GM23248 (cell line): ENCODE data around the gene HDAC7. TPM values are rescaled to one million over a fixed set of nuclear protein-coding genes. Genes with fewer than 3 reads are reported as not detected.

Experiments
- DNase-seq: peaks from one replicate; pipeline ENCODE4 v3.0.0-alpha.2; 2015
- H2AFZ ChIP-seq: fragments of 200-600 bp; sonication (generic); 2 replicates; pipeline ENCODE4 v1.6.1; 2016; ENCODE audit warnings: antibody characterized with exemption
- H3F3A ChIP-seq: fragments of 200-600 bp; sonication (generic); 2 replicates; pipeline ENCODE4 v1.6.1; 2016; ENCODE audit warnings: mild to moderate bottlenecking, antibody characterized with exemption, mixed run types; ENCODE audit not compliant: insufficient read depth
- H3K27ac ChIP-seq: fragments of 200-600 bp; sonication (generic); 2 replicates; pipeline ENCODE4 v1.5.1; 2016; ENCODE audit warnings: mild to moderate bottlenecking
- H3K27me3 ChIP-seq: fragments of 200-600 bp; sonication (generic); replicated peaks from 2 replicates; pipeline ENCODE4 v1.6.1; 2016; ENCODE audit warnings: mild to moderate bottlenecking; ENCODE audit not compliant: insufficient read depth
- H3K36me3 ChIP-seq: fragments of 200-600 bp; sonication (generic); 2 replicates; pipeline ENCODE4 v1.6.1; 2016; ENCODE audit warnings: low read depth, mild to moderate bottlenecking
- H3K4me1 ChIP-seq: fragments of 200-600 bp; sonication (generic); 2 replicates; pipeline ENCODE4 v1.6.1; 2016; ENCODE audit warnings: mild to moderate bottlenecking; ENCODE audit not compliant: insufficient read depth
- H3K4me2 ChIP-seq: fragments of 200-600 bp; sonication (generic); one replicate; pipeline ENCODE4 v1.6.1; 2016; ENCODE audit warnings: mild to moderate bottlenecking; ENCODE audit not compliant: unreplicated experiment
- H3K4me3 ChIP-seq: fragments of 200-600 bp; sonication (generic); 2 replicates; pipeline ENCODE4 v1.5.1; 2016; ENCODE audit warnings: mild to moderate bottlenecking
- H3K79me2 ChIP-seq: fragments of 200-600 bp; sonication (generic); 2 replicates; pipeline ENCODE4 v1.6.1; 2016; ENCODE audit warnings: mild to moderate bottlenecking; ENCODE audit not compliant: insufficient read depth
- H3K9ac ChIP-seq: fragments of 200-600 bp; sonication (generic); 2 replicates; pipeline ENCODE4 v1.6.1; 2016; ENCODE audit warnings: mild to moderate bottlenecking
- H3K9me2 ChIP-seq: fragments of 200-600 bp; sonication (generic); 2 replicates; pipeline ENCODE4 v1.6.1; 2016; ENCODE audit warnings: mixed run types, mild to moderate bottlenecking, moderate library complexity; ENCODE audit not compliant: insufficient read depth
- H3K9me3 ChIP-seq: fragments of 200-600 bp; sonication (generic); one replicate; pipeline ENCODE4 v1.6.1; 2017; ENCODE audit warnings: low read depth
- H4K20me1 ChIP-seq: fragments of 200-600 bp; sonication (generic); 2 replicates; pipeline ENCODE4 v1.6.0; 2016; ENCODE audit not compliant: insufficient read depth
- EZH2 ChIP-seq: fragments of 200-600 bp; sonication (generic); IDR thresholded peaks from 2 replicates; pipeline ENCODE4 v1.6.1; 2018; ENCODE audit warnings: antibody characterized with exemption, mild to moderate bottlenecking; ENCODE audit not compliant: insufficient read depth, poor library complexity, severe bottlenecking
- EZH2phosphoT487 ChIP-seq: fragments of 200-600 bp; sonication (generic); IDR thresholded peaks from 2 replicates; pipeline ENCODE4 v1.6.1; 2018; ENCODE audit warnings: antibody characterized with exemption, moderate library complexity, mild to moderate bottlenecking, low read depth; ENCODE audit not compliant: insufficient read depth
- WGBS, 2 experiments: methylation state at CpG; one replicate each; pipeline ENCODE4 v1.1.6; 2015 to 2017; ENCODE audit warnings: low lambda C conversion rate in 2 of 2, low coverage in 1 of 2; ENCODE audit errors: missing lambda C conversion rate in 2 of 2; 5-methylcytosine and 5-hydroxymethylcytosine counted together
- in situ Hi-C: fragments of 300-500 bp; cut with MboI; formaldehyde crosslinking; loops from 2 replicates; pipeline ENCODE4 v1.15.0; 2020
- polyA plus RNA-seq: library from polyadenylated mRNA; unstranded; fragments of >200 nt; fragmentation: Nextera tagmentation; extraction: Ambion mirVana; gene quantifications from 2 replicates; pipeline ENCODE4 v1.2.1, GENCODE V29; 2016
- total RNA-seq: library from RNA; depleted of rRNA; stranded (reverse); fragments of >200 nt; shearing (Covaris generic); gene quantifications from 2 replicates; pipeline ENCODE4 v1.2.3, GENCODE V29; 2014

The HDAC7 gene
- total and polyA plus RNA-seq, 2 experiments from 2014 or later = 46.2 to 62.9 TPM

GRCh38 chr12:47856721-47857575 is 37.2 kb upstream of the HDAC7 start:
- Histone ChIP-seq H3K79me2 (no peaks in the 10 kb centered on the region), H3K27me3 (no peaks in the 10 kb centered on the region), H2AFZ (no peak overlapping the region), H3K4me1 (no peaks in the 10 kb centered on the region), H3K9ac (no peak overlapping the region), H3F3A (no peaks in the 10 kb centered on the region), H3K27ac (no peak overlapping the region), H3K9me2 (no peaks in the 10 kb centered on the region), H3K4me2 (no peak overlapping the region), H4K20me1 (no peaks in the 10 kb centered on the region), H3K36me3 (peaks cover 44% of the 10 kb centered on the region), H3K9me3 (no peaks in the 10 kb centered on the region), H3K4me3 (no peak overlapping the region)
- TF ChIP-seq EZH2phosphoT487 = no peak
- TF ChIP-seq EZH2 = no peak
- 86 to 87% methylated on average over 16 to 17 of the region's 17 CpGs for WGBS, 2 experiments
- DNase-seq = no peak
- in situ Hi-C loops = no loop called here

GRCh38 chr12:47856094-47856493 is 36.4 kb upstream of the HDAC7 start:
- 100% methylated on average over 1 of the region's 1 CpG for WGBS, 2 experiments
- Histone ChIP-seq H3K4me3 (no peak overlapping the region), H3K79me2 (no peaks in the 10 kb centered on the region), H3K27me3 (no peaks in the 10 kb centered on the region), H4K20me1 (no peaks in the 10 kb centered on the region), H3K4me2 (no peak overlapping the region), H3K4me1 (no peaks in the 10 kb centered on the region), H3K9me3 (no peaks in the 10 kb centered on the region), H3K9me2 (no peaks in the 10 kb centered on the region), H2AFZ (no peak overlapping the region), H3K36me3 (peaks cover 35% of the 10 kb centered on the region), H3K27ac (no peak overlapping the region), H3F3A (no peaks in the 10 kb centered on the region), H3K9ac (no peak overlapping the region)
- no peak for DNase-seq
- TF ChIP-seq EZH2 (no peak), EZH2phosphoT487 (no peak)
- in situ Hi-C loops = no loop called here

DNA sequence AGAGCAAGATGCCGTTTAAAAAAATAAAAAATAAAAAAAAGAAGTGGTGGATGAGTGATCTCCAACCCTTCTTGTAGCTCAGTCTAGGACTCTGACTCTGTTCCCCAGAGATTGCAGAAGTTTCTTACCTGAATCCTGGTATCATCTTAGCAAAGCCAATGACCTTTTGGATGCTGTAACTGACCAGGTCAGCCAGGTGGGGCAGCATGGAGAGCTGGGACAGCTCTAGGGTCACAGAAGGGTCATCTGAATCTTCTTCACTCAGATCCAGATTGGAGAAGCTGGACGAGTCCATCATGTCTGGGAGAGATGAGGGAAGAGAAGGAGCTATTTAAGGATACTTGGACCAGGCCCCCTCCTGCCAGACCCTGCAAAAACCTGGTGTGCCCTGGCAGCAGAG is 35.8 kb upstream of the HDAC7 start:
- Histone ChIP-seq H3K36me3 (peaks cover 29% of the 10 kb centered on the region), H2AFZ (no peak overlapping the region), H3K27me3 (no peaks in the 10 kb centered on the region), H3K4me3 (no peak overlapping the region), H4K20me1 (no peaks in the 10 kb centered on the region), H3K9ac (no peak overlapping the region), H3K4me1 (no peaks in the 10 kb centered on the region), H3K4me2 (no peak overlapping the region), H3K9me2 (no peaks in the 10 kb centered on the region), H3K9me3 (no peaks in the 10 kb centered on the region), H3K79me2 (no peaks in the 10 kb centered on the region), H3F3A (no peaks in the 10 kb centered on the region), H3K27ac (no peak overlapping the region)
- in situ Hi-C loops = no loop called here
- WGBS, 2 experiments = 38 to 58% methylated on average over 2 of the region's 2 CpGs
- DNase-seq = no peak
- TF ChIP-seq EZH2phosphoT487 = no peak
- no peak for TF ChIP-seq EZH2

DNA sequence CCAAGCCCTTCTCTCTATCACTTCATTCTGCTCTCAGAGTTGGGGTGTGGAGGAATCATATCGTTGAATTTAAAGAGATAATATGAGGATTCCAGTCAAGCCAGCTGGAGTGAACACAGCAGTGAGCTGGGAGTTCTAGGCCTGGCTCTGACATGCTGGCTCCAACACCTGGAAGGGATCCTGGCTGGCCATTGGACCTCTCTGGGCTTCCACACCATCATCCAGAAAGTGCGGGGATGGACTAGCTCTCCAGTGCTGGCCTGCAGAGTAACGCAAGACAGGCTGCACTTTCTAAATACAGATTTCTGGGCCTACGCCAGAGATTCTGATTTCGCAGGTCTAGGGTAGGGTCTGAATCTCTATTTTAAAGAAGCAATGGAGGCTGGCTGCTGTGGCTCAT is 34.8 kb upstream of the HDAC7 start:
- peaks cover 24% of the 10 kb centered on the region for H3K36me3 ChIP-seq
- in situ Hi-C loops = no loop called here

More for the DNA sequence above, 34.8 kb upstream of the HDAC7 start:
- TF ChIP-seq EZH2phosphoT487 (no peak), EZH2 (no peak)
- Histone ChIP-seq H3K79me2 (no peaks in the 10 kb centered on the region), H3K9me3 (no peaks in the 10 kb centered on the region), H3K9ac (no peak overlapping the region), H4K20me1 (no peaks in the 10 kb centered on the region), H3F3A (no peaks in the 10 kb centered on the region), H2AFZ (no peak overlapping the region), H3K9me2 (no peaks in the 10 kb centered on the region), H3K4me3 (no peak overlapping the region), H3K4me1 (no peaks in the 10 kb centered on the region), H3K4me2 (no peak overlapping the region), H3K27ac (no peak overlapping the region), H3K27me3 (no peaks in the 10 kb centered on the region)
- WGBS, 2 experiments = 84 to 93% methylated on average over 5 of the region's 5 CpGs
- no peak for DNase-seq
